Dendritic cell treated with granulocyte-macrophage colony-stimulating factor and Interleukin-4, amounts not matched to agents 40 ng/mL and 50 ng/mL, for 4 days (primary cell): ENCODE data around the gene STXBP2.

Source experiments
- H3K27ac Mint-ChIP-seq: one replicate; pipeline ENCODE4 v1.8.0; 2022; ENCODE audit warnings: mild to moderate bottlenecking, mixed read lengths
- H3K27me3 Mint-ChIP-seq: one replicate; pipeline ENCODE4 v1.8.0; 2022; ENCODE audit warnings: mild to moderate bottlenecking, mixed read lengths
- H3K36me3 Mint-ChIP-seq: one replicate; pipeline ENCODE4 v1.8.0; 2022; ENCODE audit warnings: low read depth, mixed read lengths
- H3K4me1 Mint-ChIP-seq: one replicate; pipeline ENCODE4 v1.8.0; 2022; ENCODE audit warnings: low read depth, mixed read lengths
- H3K4me3 Mint-ChIP-seq: one replicate; pipeline ENCODE4 v1.8.0; 2022; ENCODE audit warnings: mild to moderate bottlenecking, moderate library complexity, mixed read lengths
- H3K9me3 Mint-ChIP-seq: one replicate; pipeline ENCODE4 v1.8.0; 2022; ENCODE audit warnings: mixed read lengths
- intact Hi-C: fragments of 100-400 bp; cut with micrococcal nuclease; formaldehyde crosslinking; loops from one replicate; pipeline ENCODE4 v1.15.0; 2022

Gene STXBP2

GRCh38 chr19:7607212-7607873, 29.6 kb upstream of the STXBP2 start:
- Mint-ChIP-seq H3K4me3 (no peak overlapping the region), H3K27me3 (peaks cover 35% of the 10 kb centered on the region), H3K27ac (no peak overlapping the region), H3K4me1 (no peaks in the 10 kb centered on the region), H3K36me3 (no peaks in the 10 kb centered on the region), H3K9me3 (peaks cover 9% of the 10 kb centered on the region)
- intact Hi-C loops, result no loop called here

- Mint-ChIP-seq H3K4me3 (no peak overlapping the region), H3K9me3 (peaks cover 9% of the 10 kb centered on the region), H3K27ac (no peak overlapping the region), H3K27me3 (peaks cover 29% of the 10 kb centered on the region), H3K4me1 (no peaks in the 10 kb centered on the region), H3K36me3 (no peaks in the 10 kb centered on the region)
- intact Hi-C loops, result no loop called here
Observed at GRCh38 chr19:7607874-7608560, 28.9 kb upstream of the STXBP2 start.

- peaks cover 3% of the 10 kb centered on the region for H3K27me3 Mint-ChIP-seq
- no peaks in the 10 kb centered on the region for H3K36me3 Mint-ChIP-seq
- intact Hi-C loops, result no loop called here
- H3K27ac Mint-ChIP-seq, result no peak overlapping the region
- H3K9me3 Mint-ChIP-seq, result peaks cover 4% of the 10 kb centered on the region
- no peaks in the 10 kb centered on the region for H3K4me1 Mint-ChIP-seq
- no peak overlapping the region for H3K4me3 Mint-ChIP-seq
Observed at GRCh38 chr19:7610491-7611240, 26.2 kb upstream of the STXBP2 start.

GRCh38 chr19:7611541-7612279, 25.2 kb upstream of the STXBP2 start:
- Mint-ChIP-seq H3K4me1 (no peaks in the 10 kb centered on the region), H3K4me3 (no peak overlapping the region), H3K36me3 (peaks cover 1% of the 10 kb centered on the region), H3K27ac (no peak overlapping the region), H3K27me3 (peaks cover 1% of the 10 kb centered on the region), H3K9me3 (no peaks in the 10 kb centered on the region)
- intact Hi-C loops, result no loop called here

GRCh38 chr19:7612282-7613274, 24.3 kb upstream of the STXBP2 start:
- Mint-ChIP-seq H3K36me3 (peaks cover 10% of the 10 kb centered on the region), H3K9me3 (no peaks in the 10 kb centered on the region), H3K4me1 (peaks cover 2% of the 10 kb centered on the region), H3K27me3 (peaks cover 1% of the 10 kb centered on the region), H3K4me3 (no peak overlapping the region), H3K27ac (no peak overlapping the region)
- intact Hi-C loops, result no loop called here

GRCh38 chr19:7614859-7615741, 21.8 kb upstream of the STXBP2 start:
- intact Hi-C loops, result no loop called here
- Mint-ChIP-seq H3K27me3 (no peaks in the 10 kb centered on the region), H3K27ac (no peak overlapping the region), H3K4me3 (no peak overlapping the region), H3K4me1 (peaks cover 16% of the 10 kb centered on the region), H3K9me3 (no peaks in the 10 kb centered on the region), H3K36me3 (peaks cover 35% of the 10 kb centered on the region)

GRCh38 chr19:7617172-7617571, 19.7 kb upstream of the STXBP2 start:
- Mint-ChIP-seq H3K27ac (no peak overlapping the region), H3K4me3 (no peak overlapping the region), H3K27me3 (no peaks in the 10 kb centered on the region), H3K9me3 (no peaks in the 10 kb centered on the region), H3K36me3 (peaks cover 56% of the 10 kb centered on the region), H3K4me1 (peaks cover 16% of the 10 kb centered on the region)
- intact Hi-C loops, result no loop called here

- intact Hi-C loops, result no loop called here
- Mint-ChIP-seq H3K27me3 (no peaks in the 10 kb centered on the region), H3K27ac (peak overlapping the region; percentile 3), H3K36me3 (peaks cover 61% of the 10 kb centered on the region), H3K4me1 (peaks cover 16% of the 10 kb centered on the region), H3K9me3 (no peaks in the 10 kb centered on the region), H3K4me3 (no peak overlapping the region)
Observed at GRCh38 chr19:7617735-7618134, 19.2 kb upstream of the STXBP2 start.

GRCh38 chr19:7618348-7618747, 18.6 kb upstream of the STXBP2 start:
- H3K9me3 Mint-ChIP-seq, result no peaks in the 10 kb centered on the region
- H3K36me3 Mint-ChIP-seq, result peaks cover 67% of the 10 kb centered on the region
- H3K4me1 Mint-ChIP-seq, result peaks cover 16% of the 10 kb centered on the region
- H3K27ac Mint-ChIP-seq, result peak overlapping the region; percentile 3
- no peaks in the 10 kb centered on the region for H3K27me3 Mint-ChIP-seq
- H3K4me3 Mint-ChIP-seq, result no peak overlapping the region
- intact Hi-C loops, result no loop called here

- Mint-ChIP-seq H3K4me1 (peaks cover 16% of the 10 kb centered on the region), H3K36me3 (peaks cover 73% of the 10 kb centered on the region), H3K9me3 (no peaks in the 10 kb centered on the region), H3K27me3 (no peaks in the 10 kb centered on the region), H3K27ac (peak overlapping the region; percentile 3), H3K4me3 (no peak overlapping the region)
- intact Hi-C loops, result no loop called here
Observed at GRCh38 chr19:7618771-7619510, 18.0 kb upstream of the STXBP2 start.

- intact Hi-C loops, result no loop called here
- Mint-ChIP-seq H3K36me3 (peaks cover 83% of the 10 kb centered on the region), H3K27me3 (no peaks in the 10 kb centered on the region), H3K4me3 (no peak overlapping the region), H3K4me1 (peaks cover 16% of the 10 kb centered on the region), H3K9me3 (no peaks in the 10 kb centered on the region), H3K27ac (no peak overlapping the region)
Observed at GRCh38 chr19:7619671-7620441, 17.1 kb upstream of the STXBP2 start.
